Heart left ventricle (tissue), 16 donors: ENCODE results near the gene MYL7. TPM values are rescaled to one million over a fixed set of nuclear protein-coding genes. Genes with fewer than 3 reads are reported as not detected.
A peak's percentile ranks its signal among the peaks of the same experiment; 100 is the strongest.

Experiments
- ATAC-seq, 4 donors: fragments of 200-7000 bp; cut with Tn5 transposase; one replicate each; pipeline ENCODE4 v1.9.1; 2020 to 2022; ENCODE audit warnings: moderate library complexity in 4 of 4, mild to moderate bottlenecking in 3 of 4, moderate number of reproducible peaks in 1 of 4
- DNase-seq, 5 donors: peaks; one replicate each; pipeline ENCODE4 v3.0.0-alpha.2; 2020
- H3K27ac ChIP-seq, 12 donors: fragments of 200-600 bp; sonication (generic) in 4 of 12; one replicate each; pipeline versions ENCODE4 v1.5.0 to v1.8.0; 2016 to 2022; ENCODE audit warnings: mild to moderate bottlenecking in 2 of 12
- H3K27me3 ChIP-seq, 9 donors: fragments of 200-600 bp; sonication (generic) in 2 of 9; one replicate each; pipeline versions ENCODE4 v1.5.1 to v1.8.0; 2016 to 2022; ENCODE audit warnings: mild to moderate bottlenecking in 3 of 9
- H3K36me3 ChIP-seq, 9 donors: fragments of 200-600 bp; sonication (generic) in 2 of 9; one replicate each; pipeline versions ENCODE4 v1.5.0 to v1.8.0; 2018 to 2022; ENCODE audit warnings: mild to moderate bottlenecking in 2 of 9
- H3K4me1 ChIP-seq, 12 donors: fragments of 200-600 bp; sonication (generic) in 4 of 12; one replicate each; pipeline versions ENCODE4 v1.5.0 to v1.8.0; 2016 to 2022; ENCODE audit warnings: mild to moderate bottlenecking in 3 of 12
- H3K4me3 ChIP-seq, 12 donors: fragments of 200-600 bp; sonication (generic) in 4 of 12; one replicate each; pipeline versions ENCODE4 v1.5.0 to v1.8.0; 2017 to 2022; ENCODE audit warnings: mild to moderate bottlenecking in 9 of 12, moderate library complexity in 4 of 12
- H3K9me3 ChIP-seq, 12 donors: fragments of 200-600 bp; sonication (generic) in 4 of 12; one replicate each; pipeline versions ENCODE4 v1.5.0 to v1.8.0; 2016 to 2022; ENCODE audit warnings: mild to moderate bottlenecking in 1 of 12
- POLR2A ChIP-seq, 2 donors: fragments of 450-650 bp; IDR thresholded peaks; one replicate each; pipeline ENCODE4 v1.6.1; 2017; ENCODE audit warnings: antibody characterized with exemption in 2 of 2, mild to moderate bottlenecking in 2 of 2, moderate library complexity in 2 of 2
- WGBS, 4 donors: extraction: QIAGEN DNeasy Blood & Tissue Kit in 2 of 4; methylation state at CpG; one replicate each; pipeline versions ENCODE4 v1.1.5 to v1.1.7; 2013 to 2018; 5-methylcytosine and 5-hydroxymethylcytosine counted together
- intact Hi-C, 10 donors: fragments of 100-400 bp; cut with DNase I; formaldehyde crosslinking; loops; one replicate each; pipeline versions ENCODE4 v1.11.1 to v1.14.2; 2022
- polyA plus RNA-seq, 2 donors: library from polyadenylated mRNA; stranded (reverse); fragments of 200-250 nt; gene quantifications; one replicate each; pipeline ENCODE4 v1.2.3, GENCODE V29; 2013
- total RNA-seq, 9 donors: library from RNA; depleted of rRNA in 2 of 9; stranded (reverse); fragments of >200 nt in 2 of 9; fragmentation: NEBNext Ultra II Directional in 3 of 9; extraction: Animal tissue kit (Norgen Biotek cat#: 25700) in 3 of 9; gene quantifications; one replicate each; pipeline versions ENCODE4 v1.1.0 to v1.2.4, GENCODE V29; 2016 to 2023
- TF ChIP-seq, protein P1 (sequence below), 12 donors: fragments of 200-600 bp; sonication (generic) in 4 of 12; IDR thresholded peaks; one replicate each; pipeline versions ENCODE4 v1.5.0 to v1.8.0; 2018 to 2022; ENCODE audit warnings: antibody characterized with exemption in 12 of 12, mild to moderate bottlenecking in 5 of 12
- donor health status: ischemic (EF 13 %, LVEDD 7.1; RV severe dilation, severe dysfunction).
- donor health status: healthy with polysubstance abuse.
- donor health status: DM: no; HTN: yes; CAD: no.
- donor health status: DM: no; HTN: no; CAD: no.
- donor health status: ischemic (EF 25% LVEDD 6.9; RV normal size, moderate dysfunction).
- donor health status: ischemic (EF 25% LVEDD 5.7; RV mildly dilated, moderate dysfunction).
- donor health status: healthy.
- donor health status: DM: yes; HTN: yes; CAD: no.
- donor health status: ischemic (EF 35%, LVEDD 5.7; RV mildly dilated, moderate dysfunction).
- donor health status: nonischemic (EF 11% LVEDD 7.7; RV severe dilation, severe dysfunction).
- donor health status: DM: yes; HTN: yes; CAD: no.
- donor health status: PGD.
- donor health status: ischemic (EF 29% LVEDD 5.4; RV normal size, mild dysfunction).
- donor health status: nonischemic (EF 23%, LVEDD 6.1; RV moderate dilation, normal function).

MYL7 gene
- total and polyA plus RNA-seq, 11 donors = 975 to 4,037 (median 2,357) TPM

DNA sequence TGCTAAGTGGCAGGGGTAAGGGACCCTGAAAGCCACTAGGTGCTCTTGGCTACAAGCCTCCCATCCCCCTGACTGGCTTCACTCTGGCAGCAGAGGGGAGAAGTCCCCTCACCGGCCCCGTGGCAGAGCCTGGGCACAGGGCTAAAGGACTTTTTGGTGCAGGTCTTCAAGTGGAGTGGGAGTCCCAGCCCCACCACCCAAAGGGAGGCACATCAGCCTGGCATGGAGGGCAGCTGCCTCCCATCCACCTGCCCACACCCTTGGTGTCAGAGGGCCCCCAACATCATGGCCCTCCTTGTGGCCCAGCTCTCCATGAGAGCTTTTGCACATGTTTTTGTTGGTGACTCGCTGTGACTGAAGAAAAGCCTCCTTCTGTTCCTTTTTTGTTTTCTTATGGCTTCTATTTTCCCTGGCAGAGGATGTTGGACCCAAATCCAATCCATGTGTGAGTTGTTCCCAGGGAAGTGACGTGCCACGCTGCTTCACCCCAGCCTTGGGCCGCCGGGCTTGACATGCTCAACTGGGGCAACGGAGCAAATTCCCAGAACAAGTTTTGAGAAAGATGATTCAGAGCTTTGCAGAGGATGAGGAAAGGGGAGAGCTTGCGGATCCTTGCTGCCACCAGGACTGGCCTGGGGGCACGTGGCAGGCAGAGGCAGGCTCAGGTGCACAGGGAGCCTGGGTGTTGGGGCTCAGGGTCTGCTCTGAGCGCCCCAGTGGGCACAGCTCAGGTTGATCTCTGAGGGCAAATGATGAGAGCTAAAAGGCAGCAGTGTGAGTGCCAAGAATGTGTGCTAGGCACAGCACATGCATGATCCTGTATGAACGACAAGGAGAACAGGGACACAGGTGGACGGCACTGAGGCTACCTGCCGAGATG lies 38.9 kb downstream of the MYL7 start:
- ATAC-seq = peak in 3 of 4 donors; percentile 17 to 46 (median 25)
- Histone ChIP-seq H3K27ac (peak overlapping the region in 11 of 12 donors; percentile 23 to 90 (median 68)), H3K4me1 (peaks cover 0 to 58% (median 27%) of the 10 kb centered on the region in 12 donors), H3K27me3 (peaks cover 0 to 18% (median 0%) of the 10 kb centered on the region in 9 donors), H3K4me3 (no peak overlapping the region), H3K9me3 (no peaks in the 10 kb centered on the region), H3K36me3 (peaks cover 0 to 5% (median 0%) of the 10 kb centered on the region in 9 donors)
- TF ChIP-seq POLR2A (IDR thresholded peaks at IDR 0.05) = no peak
- TF ChIP-seq, protein P1, sequence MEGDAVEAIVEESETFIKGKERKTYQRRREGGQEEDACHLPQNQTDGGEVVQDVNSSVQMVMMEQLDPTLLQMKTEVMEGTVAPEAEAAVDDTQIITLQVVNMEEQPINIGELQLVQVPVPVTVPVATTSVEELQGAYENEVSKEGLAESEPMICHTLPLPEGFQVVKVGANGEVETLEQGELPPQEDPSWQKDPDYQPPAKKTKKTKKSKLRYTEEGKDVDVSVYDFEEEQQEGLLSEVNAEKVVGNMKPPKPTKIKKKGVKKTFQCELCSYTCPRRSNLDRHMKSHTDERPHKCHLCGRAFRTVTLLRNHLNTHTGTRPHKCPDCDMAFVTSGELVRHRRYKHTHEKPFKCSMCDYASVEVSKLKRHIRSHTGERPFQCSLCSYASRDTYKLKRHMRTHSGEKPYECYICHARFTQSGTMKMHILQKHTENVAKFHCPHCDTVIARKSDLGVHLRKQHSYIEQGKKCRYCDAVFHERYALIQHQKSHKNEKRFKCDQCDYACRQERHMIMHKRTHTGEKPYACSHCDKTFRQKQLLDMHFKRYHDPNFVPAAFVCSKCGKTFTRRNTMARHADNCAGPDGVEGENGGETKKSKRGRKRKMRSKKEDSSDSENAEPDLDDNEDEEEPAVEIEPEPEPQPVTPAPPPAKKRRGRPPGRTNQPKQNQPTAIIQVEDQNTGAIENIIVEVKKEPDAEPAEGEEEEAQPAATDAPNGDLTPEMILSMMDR (IDR thresholded peaks at IDR 0.05) = no peak
- DNase-seq = peak in 1 of 5 donors; percentile 36
- 79 to 92% (median 86%) methylated on average over 12 to 14 of the region's 14 CpGs for WGBS, 4 donors
- intact Hi-C loops = no loop called here

- TF ChIP-seq POLR2A (IDR thresholded peaks at IDR 0.05) = no peak
- TF ChIP-seq, protein P1 (IDR thresholded peaks at IDR 0.05) = no peak
- Histone ChIP-seq H3K27me3 (peaks cover 0 to 18% (median 0%) of the 10 kb centered on the region in 9 donors), H3K36me3 (no peaks in the 10 kb centered on the region), H3K27ac (peak overlapping the region in 11 of 12 donors; percentile 22 to 90 (median 68)), H3K4me1 (peaks cover 0 to 55% (median 27%) of the 10 kb centered on the region in 12 donors), H3K4me3 (no peak overlapping the region), H3K9me3 (no peaks in the 10 kb centered on the region)
- intact Hi-C loops = no loop called here
- ATAC-seq (no peak), DNase-seq (no peak)
- 87 to 93% (median 88%) methylated on average over 3 of the region's 3 CpGs for WGBS, 4 donors
Measured at GRCh38 chr7:44101303-44101965, 39.7 kb downstream of the MYL7 start.

GRCh38 chr7:44100458-44101302 lies 40.5 kb downstream of the MYL7 start:
- WGBS, 4 donors = 59 to 65% (median 62%) methylated on average over 9 to 10 of the region's 10 CpGs
- TF ChIP-seq, protein P1 (IDR thresholded peaks at IDR 0.05) = no peak
- TF ChIP-seq POLR2A (IDR thresholded peaks at IDR 0.05) = no peak
- Histone ChIP-seq H3K36me3 (no peaks in the 10 kb centered on the region), H3K4me1 (peaks cover 0 to 50% (median 25%) of the 10 kb centered on the region in 12 donors), H3K9me3 (no peaks in the 10 kb centered on the region), H3K27ac (peak overlapping the region in 11 of 12 donors; percentile 1 to 90 (median 68)), H3K4me3 (no peak overlapping the region), H3K27me3 (peaks cover 0 to 18% (median 0%) of the 10 kb centered on the region in 9 donors)
- peak in 2 of 4 donors; percentile 23 to 38 for ATAC-seq
- peak in 1 of 5 donors; percentile 25 for DNase-seq
- intact Hi-C loops = no loop called here
